Activated CD8-positive, alpha-beta memory T cell treated with anti-CD3 and anti-CD28 coated beads, Interleukin-2, amount 50 U/mL, for 24 hours (primary cell): ENCODE data around the gene PAQR9.
"Not testable (repeated sequence)": the region's sequence is repeated elsewhere in the genome, so short reads cannot be mapped to it uniquely, and the experiment has no call there.

Experiments used
- DNase-seq: peaks from one replicate; pipeline ENCODE4 v3.0.0-alpha.2; 2020; ENCODE audit errors: extremely low read depth

The PAQR9 gene

GRCh38 chr3:142963516-142964448, at the start of gene PAQR9:
Gene PAQR9 (minus strand): TSS chr3:142963674. CDS start chr3:142963336, 338 bp downstream.
- DNase-seq: no peak

GRCh38 chr3:143011705-143012104, 48.2 kb upstream of the PAQR9 start:
- no peak for DNase-seq

- DNase-seq: no peak
Measured at GRCh38 chr3:143010024-143010423, 46.5 kb upstream of the PAQR9 start.

- DNase-seq: no peak
Measured at GRCh38 chr3:143004823-143005222, 41.3 kb upstream of the PAQR9 start.

GRCh38 chr3:143002727-143003126, 39.3 kb upstream of the PAQR9 start:
- no peak for DNase-seq

GRCh38 chr3:143002083-143002712, 38.7 kb upstream of the PAQR9 start:
- DNase-seq: no peak

GRCh38 chr3:143001369-143002082, 38.1 kb upstream of the PAQR9 start, which contains the start of gene U2SURP:
Gene U2SURP (plus strand): TSS chr3:143001570. CDS start chr3:143001629, 59 bp downstream.
- DNase-seq: peak; percentile 80

- DNase-seq: no peak
Measured at GRCh38 chr3:143001034-143001368, 37.5 kb upstream of the PAQR9 start.

- no peak for DNase-seq
Measured at GRCh38 chr3:143000528-143000927, 37.1 kb upstream of the PAQR9 start.

- DNase-seq: no peak
Measured at GRCh38 chr3:142999881-143000280, 36.4 kb upstream of the PAQR9 start.

- DNase-seq: no peak
Measured at GRCh38 chr3:142998439-142998838, 35.0 kb upstream of the PAQR9 start.

- no peak for DNase-seq
Measured at GRCh38 chr3:142997330-142997729, 33.9 kb upstream of the PAQR9 start.

GRCh38 chr3:142993958-142994442, 30.5 kb upstream of the PAQR9 start:
- peak; percentile 31 for DNase-seq

GRCh38 chr3:142992323-142992722, 28.8 kb upstream of the PAQR9 start:
- DNase-seq: no peak

GRCh38 chr3:142990721-142991120, 27.2 kb upstream of the PAQR9 start:
- no peak for DNase-seq

- DNase-seq: not testable (repeated sequence)
Measured at GRCh38 chr3:142988826-142989225, 25.4 kb upstream of the PAQR9 start.

GRCh38 chr3:142988221-142988620, 24.7 kb upstream of the PAQR9 start:
- not testable (repeated sequence) for DNase-seq

- DNase-seq: no peak
Measured at GRCh38 chr3:142987707-142988106, 24.2 kb upstream of the PAQR9 start.

GRCh38 chr3:142987080-142987700, 23.7 kb upstream of the PAQR9 start:
- no peak for DNase-seq

- DNase-seq: no peak
Measured at GRCh38 chr3:142984255-142984654, 20.8 kb upstream of the PAQR9 start.

GRCh38 chr3:142983318-142983717, 19.8 kb upstream of the PAQR9 start:
- DNase-seq: no peak
